OCI-M2 (cell line): ENCODE data around the gene CLCN4.

ENCODE experiments used
- DNase-seq: peaks from one replicate; lab custom pipeline; 2025; ENCODE audit not compliant: unreplicated experiment; lab: John Stamatoyannopoulos, UW

The CLCN4 gene

DNA sequence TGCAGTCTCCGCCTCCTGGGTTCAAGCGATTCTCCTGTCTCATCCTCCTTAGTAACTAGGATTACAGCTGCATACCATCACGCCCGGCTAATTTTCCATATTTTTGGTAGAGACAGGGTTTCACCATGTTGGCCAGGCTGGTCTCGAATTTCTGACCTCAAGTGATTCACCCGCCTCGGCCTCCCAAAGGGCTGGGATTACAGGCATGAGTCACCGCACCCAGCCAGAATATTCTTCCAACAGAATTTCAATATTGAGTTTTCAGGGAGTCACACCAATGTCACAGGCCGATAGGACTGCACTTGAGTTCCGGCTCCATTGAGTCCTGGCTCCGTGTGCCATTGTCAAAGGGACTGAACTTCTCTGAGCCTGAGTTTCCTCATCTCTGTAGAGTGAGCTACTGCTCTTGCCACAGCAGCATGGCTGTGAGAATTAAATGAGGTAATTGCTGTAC lies 82.9 kb downstream of the CLCN4 start:
- no peak for DNase-seq

GRCh38 chrX:10240918-10241317 lies 84.1 kb downstream of the CLCN4 start:
- DNase-seq: no peak

- DNase-seq: no peak
Observed at GRCh38 chrX:10242026-10242425, 85.3 kb downstream of the CLCN4 start.

GRCh38 chrX:10243106-10243505 lies 86.3 kb downstream of the CLCN4 start:
- no peak for DNase-seq

- DNase-seq: no peak
Observed at GRCh38 chrX:10244915-10245622, 88.3 kb downstream of the CLCN4 start.

GRCh38 chrX:10245886-10246285 lies 89.1 kb downstream of the CLCN4 start:
- DNase-seq: no peak

GRCh38 chrX:10246297-10246696 lies 89.5 kb downstream of the CLCN4 start:
- DNase-seq: no peak

GRCh38 chrX:10246846-10247245 lies 90.1 kb downstream of the CLCN4 start:
- no peak for DNase-seq

- no peak for DNase-seq
Observed at GRCh38 chrX:10254739-10255138, 98.0 kb downstream of the CLCN4 start.

DNA sequence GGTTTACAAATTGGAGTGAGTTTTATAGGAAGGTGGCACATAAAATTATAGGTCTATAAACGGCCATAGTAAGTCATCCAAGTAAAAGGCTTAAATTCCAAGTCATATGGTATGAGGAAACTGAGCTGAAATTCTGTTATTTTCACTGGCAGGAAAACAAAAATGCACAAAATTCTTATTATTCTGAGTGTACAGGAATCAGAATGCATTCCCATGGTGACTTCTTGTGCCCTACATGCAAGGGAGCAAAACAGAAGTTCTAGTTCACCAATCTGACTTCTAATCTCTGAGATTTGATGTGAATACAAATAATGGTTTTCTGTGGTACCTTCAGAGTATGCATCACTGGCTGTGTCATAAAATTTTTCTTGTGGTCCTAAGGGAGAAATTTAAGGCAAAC lies 102.9 kb downstream of the CLCN4 start:
- no peak for DNase-seq

- no peak for DNase-seq
Observed at GRCh38 chrX:10265775-10266174, 109.0 kb downstream of the CLCN4 start.

DNA sequence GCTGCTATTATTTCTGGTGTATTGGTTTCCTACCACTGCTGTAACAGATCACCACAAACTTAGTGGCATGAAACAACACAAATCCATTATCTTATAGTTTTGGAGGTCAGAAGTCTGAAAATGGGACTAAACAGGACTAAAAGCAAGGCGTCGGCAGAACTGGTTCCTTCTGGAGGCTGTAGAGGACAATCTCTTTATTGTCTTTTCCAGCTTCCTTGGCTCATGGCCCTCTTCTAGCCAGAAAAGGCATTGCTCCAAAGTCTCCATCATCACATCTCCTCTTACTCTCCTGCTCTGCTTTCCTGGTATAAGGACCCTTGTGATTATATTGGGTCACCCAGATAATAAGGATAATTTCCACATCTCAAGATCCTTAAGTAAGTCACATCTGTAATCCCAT lies 121.9 kb downstream of the CLCN4 start:
- no peak for DNase-seq

DNA sequence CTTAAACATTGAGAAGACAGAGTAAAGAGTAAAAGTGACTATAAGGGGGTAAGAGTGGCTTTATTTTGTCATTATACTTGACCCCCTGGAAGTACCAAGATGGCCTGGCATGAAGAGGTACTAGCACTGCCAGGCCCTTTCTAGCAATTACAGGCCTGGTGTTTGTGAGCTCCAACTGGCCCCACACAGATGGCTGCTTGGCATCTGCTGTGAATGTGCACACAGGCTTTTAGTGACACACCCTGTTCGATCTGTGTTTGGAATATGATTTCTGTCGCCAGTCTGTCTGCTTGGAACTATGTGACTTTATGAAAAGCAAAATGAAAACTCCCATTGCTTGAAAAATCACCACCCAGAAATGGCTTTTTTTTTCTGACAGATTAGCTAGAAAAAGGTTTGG lies 123.3 kb downstream of the CLCN4 start:
- DNase-seq: no peak

DNA sequence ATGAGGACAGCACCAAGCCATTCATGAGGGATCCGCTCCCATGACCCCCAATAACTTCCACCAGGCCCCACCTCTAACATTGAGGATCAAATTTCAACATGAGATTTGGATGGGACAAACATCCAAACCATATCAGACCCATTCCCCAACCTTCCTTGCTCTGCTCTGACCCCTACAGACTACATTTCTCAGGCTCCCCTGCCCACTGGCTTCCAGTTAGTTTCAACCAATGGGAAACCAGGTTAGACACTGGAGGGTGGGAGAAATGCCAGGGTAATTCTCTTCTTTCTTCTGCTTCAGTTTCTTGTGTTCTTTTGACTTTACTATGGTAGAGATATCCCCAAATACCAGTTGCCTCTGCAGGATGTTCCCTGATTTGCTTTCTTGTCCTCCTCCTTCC lies 125.7 kb downstream of the CLCN4 start:
- DNase-seq: no peak

DNA sequence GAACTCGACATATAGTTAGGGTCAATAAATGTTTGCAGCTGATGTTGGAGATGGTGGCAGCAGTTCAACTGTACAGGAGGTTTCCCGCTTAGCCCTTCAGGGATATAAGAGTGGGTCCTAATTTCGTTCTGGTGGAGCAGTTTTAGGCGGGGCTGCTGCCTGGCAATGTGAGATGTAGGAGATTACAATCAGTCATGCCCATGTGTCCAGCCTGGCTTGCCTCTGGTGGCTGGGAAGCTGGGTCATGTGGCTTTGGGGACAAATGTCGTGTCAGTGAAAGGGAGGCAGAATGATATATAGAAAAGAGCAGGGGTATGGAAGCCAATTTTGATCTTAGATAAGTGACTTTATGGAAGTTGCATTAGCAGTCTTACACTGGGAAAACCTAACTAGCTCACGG lies 129.4 kb downstream of the CLCN4 start:
- DNase-seq: no peak
